HEK293 (cell line): ENCODE data around the gene KCTD18.

Source experiments
- CTCF ChIA-PET: fragments of 350-600 bp; formaldehyde crosslinking; extraction: SDS; loops from one replicate; lab custom pipeline; 2021; ENCODE audit warnings: antibody characterized with exemption; lab: Yijun Ruan, JAX
- POLR2A ChIA-PET: fragments of 300-600 bp; formaldehyde crosslinking; extraction: SDS; loops from one replicate; lab custom pipeline; 2020; ENCODE audit warnings: antibody characterized with exemption, inconsistent platforms; lab: Yijun Ruan, JAX
- H3K27ac ChIP-seq: fragments of 200-500 bp; sonication (Bioruptor generic); 2 replicates; pipeline ENCODE4 v1.5.1; 2014; ENCODE audit warnings: low read depth, low read length, control low read depth, inconsistent platforms; ENCODE audit errors: extremely low read depth
- H3K36me3 ChIP-seq, 2 experiments: fragments of 200-500 bp in 1 of 2; sonication (Bioruptor generic) in 1 of 2; 1 replicate in 1 of 2; 2 replicates in 1 of 2; pipeline ENCODE4 v1.5.1; 2014 to 2017; ENCODE audit warnings: inconsistent platforms in 2 of 2, low read length in 2 of 2; ENCODE audit not compliant: control insufficient read depth in 2 of 2, insufficient read depth in 1 of 2
- H3K4me1 ChIP-seq: fragments of 200-500 bp; sonication (Bioruptor generic); 2 replicates; pipeline ENCODE4 v1.5.1; 2014; ENCODE audit warnings: mild to moderate bottlenecking, low read length, inconsistent platforms; ENCODE audit not compliant: control insufficient read depth, insufficient read depth
- H3K4me3 ChIP-seq: 2 replicates; pipeline ENCODE4 v1.5.1; 2011; ENCODE audit warnings: low read depth, mild to moderate bottlenecking, control low read depth, low read length, moderate library complexity
- H3K9me3 ChIP-seq: fragments of 200-500 bp; sonication (Bioruptor generic); 2 replicates; pipeline ENCODE4 v1.5.1; 2014; ENCODE audit warnings: low read depth, low read length, inconsistent platforms; ENCODE audit not compliant: control insufficient read depth, insufficient read depth
- GLI2 ChIP-seq: fragments of 450-650 bp; formaldehyde crosslinking; IDR thresholded peaks from 2 replicates; pipeline ENCODE4; 2017; ENCODE audit warnings: missing biosample characterization, missing genetic modification characterization, low read depth, borderline replicate concordance
- MEIS1 ChIP-seq: sonication (generic); formaldehyde crosslinking; IDR thresholded peaks from 2 replicates; pipeline ENCODE4 v1.8.1; 2022; ENCODE audit warnings: missing genetic modification reagents, mild to moderate bottlenecking, borderline replicate concordance
- PRDM1 ChIP-seq: fragments of 450-650 bp; formaldehyde crosslinking; IDR thresholded peaks from 2 replicates; pipeline ENCODE4; 2016; ENCODE audit warnings: missing biosample characterization, missing genetic modification characterization
- SP7 ChIP-seq: fragments of 450-650 bp; formaldehyde crosslinking; IDR thresholded peaks from 2 replicates; pipeline ENCODE4 v1.5.1; 2016; ENCODE audit warnings: missing biosample characterization, missing genetic modification characterization
- ZFP37 ChIP-seq: fragments of 450-650 bp; formaldehyde crosslinking; IDR thresholded peaks from 2 replicates; pipeline ENCODE4 v1.5.1; 2016; ENCODE audit warnings: missing biosample characterization, missing genetic modification characterization
- ZNF202 ChIP-seq: fragments of 450-650 bp; formaldehyde crosslinking; IDR thresholded peaks from 2 replicates; pipeline ENCODE4 v1.5.1; 2016; ENCODE audit warnings: missing biosample characterization, missing genetic modification characterization, borderline replicate concordance
- ZNF416 ChIP-seq: fragments of 450-650 bp; formaldehyde crosslinking; IDR thresholded peaks from 2 replicates; pipeline ENCODE4 v1.5.1; 2016; ENCODE audit warnings: missing biosample characterization, missing genetic modification characterization
- ZNF629 ChIP-seq: fragments of 450-650 bp; formaldehyde crosslinking; IDR thresholded peaks from 2 replicates; pipeline ENCODE4 v1.5.1; 2017; ENCODE audit warnings: missing biosample characterization, missing genetic modification characterization
- ZNF670 ChIP-seq: fragments of 450-650 bp; formaldehyde crosslinking; IDR thresholded peaks from 2 replicates; pipeline ENCODE4 v1.5.1; 2016; ENCODE audit warnings: missing biosample characterization, missing genetic modification characterization, low read depth
- ZNF777 ChIP-seq: fragments of 450-650 bp; formaldehyde crosslinking; IDR thresholded peaks from 2 replicates; pipeline ENCODE4 v1.5.1; 2017; ENCODE audit warnings: missing biosample characterization, missing genetic modification characterization, borderline replicate concordance
- ZXDB ChIP-seq: fragments of 450-650 bp; formaldehyde crosslinking; IDR thresholded peaks from 2 replicates; pipeline ENCODE4 v1.5.1; 2016; ENCODE audit warnings: missing biosample characterization, missing genetic modification characterization
- TF ChIP-seq, protein P1 (sequence below): fragments of 450-650 bp; formaldehyde crosslinking; IDR thresholded peaks from 2 replicates; pipeline ENCODE4 v1.5.1; 2016; ENCODE audit warnings: missing biosample characterization, missing genetic modification characterization
- TF ChIP-seq, protein P2 (sequence below): fragments of 450-650 bp; formaldehyde crosslinking; IDR thresholded peaks from 2 replicates; pipeline ENCODE4 v1.5.1; 2016; ENCODE audit warnings: missing biosample characterization, missing genetic modification characterization
- TF ChIP-seq, protein P3 (sequence below): fragments of 450-650 bp; formaldehyde crosslinking; optimal IDR thresholded peaks from 2 replicates; pipeline ENCODE3; 2016; ENCODE audit warnings: missing biosample characterization, mild to moderate bottlenecking, missing genetic modification characterization
- TF ChIP-seq, protein P4 (sequence below): fragments of 450-650 bp; formaldehyde crosslinking; IDR thresholded peaks from 2 replicates; pipeline ENCODE4 v1.5.1; 2016; ENCODE audit warnings: missing biosample characterization, missing genetic modification characterization

Gene KCTD18

DNA sequence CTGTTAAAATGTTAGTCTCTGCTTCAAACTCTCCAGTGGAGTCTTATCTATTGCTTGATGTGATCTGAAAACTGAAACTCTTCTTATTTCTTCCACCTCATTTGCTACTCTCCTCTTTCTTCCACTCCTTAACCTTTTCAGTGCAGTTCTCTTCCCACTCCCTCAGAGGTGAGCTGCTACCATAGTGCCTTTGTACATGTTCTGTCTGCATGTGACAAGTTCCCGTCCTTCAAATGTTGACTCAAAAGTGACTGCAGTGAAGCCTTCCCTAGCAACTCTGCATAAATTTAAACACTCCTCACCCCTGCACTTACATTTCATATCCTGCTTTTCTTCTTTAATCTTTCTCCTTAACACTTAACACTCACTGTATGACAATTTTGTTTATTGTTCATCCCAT, 28.3 kb upstream of the KCTD18 start (continued):
- TF ChIP-seq GLI2 (tag by site-specific recombination): no peak

DNA sequence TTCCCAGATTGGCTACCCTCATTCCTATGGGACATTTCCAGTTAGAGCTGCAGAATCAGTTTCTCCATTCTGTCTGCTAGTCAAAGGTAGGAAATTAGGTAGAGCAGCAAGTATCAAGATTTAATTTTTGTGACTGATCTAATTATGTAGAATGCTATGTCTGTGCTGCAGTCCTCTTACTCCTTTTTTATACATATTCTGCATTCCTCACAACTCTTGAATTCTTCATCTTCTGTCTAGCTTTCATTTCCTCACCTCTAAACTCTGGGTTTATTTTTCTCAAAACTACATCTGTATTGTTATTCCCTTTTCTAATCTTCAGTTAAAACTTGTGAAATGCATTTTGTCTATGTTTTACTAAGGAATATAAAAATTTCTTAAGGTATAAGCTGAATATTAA, 24.7 kb upstream of the KCTD18 start:
- POLR2A ChIA-PET: interaction anchor here (1.0 kb wide), 1 partner anchor 8 kb away, joined by 4 read pairs; the partner anchor contains the start of gene SGO2
- peaks cover 12 to 48% of the 10 kb centered on the region in 2 experiments; a peak in 2 of 3 replicates for H3K36me3 ChIP-seq
- no peaks in the 10 kb centered on the region for H3K9me3 ChIP-seq
- H3K4me3 ChIP-seq: no peak overlapping the region
- no peaks in the 10 kb centered on the region for H3K4me1 ChIP-seq
- CTCF ChIA-PET: interaction anchor here (1.0 to 2.8 kb wide), 3 partner anchors 8 to 25 kb away, joined by 3 to 7 read pairs (median 4); partner anchors contain the start of gene KCTD18
- H3K27ac ChIP-seq: no peak overlapping the region
- TF ChIP-seq, protein P1, sequence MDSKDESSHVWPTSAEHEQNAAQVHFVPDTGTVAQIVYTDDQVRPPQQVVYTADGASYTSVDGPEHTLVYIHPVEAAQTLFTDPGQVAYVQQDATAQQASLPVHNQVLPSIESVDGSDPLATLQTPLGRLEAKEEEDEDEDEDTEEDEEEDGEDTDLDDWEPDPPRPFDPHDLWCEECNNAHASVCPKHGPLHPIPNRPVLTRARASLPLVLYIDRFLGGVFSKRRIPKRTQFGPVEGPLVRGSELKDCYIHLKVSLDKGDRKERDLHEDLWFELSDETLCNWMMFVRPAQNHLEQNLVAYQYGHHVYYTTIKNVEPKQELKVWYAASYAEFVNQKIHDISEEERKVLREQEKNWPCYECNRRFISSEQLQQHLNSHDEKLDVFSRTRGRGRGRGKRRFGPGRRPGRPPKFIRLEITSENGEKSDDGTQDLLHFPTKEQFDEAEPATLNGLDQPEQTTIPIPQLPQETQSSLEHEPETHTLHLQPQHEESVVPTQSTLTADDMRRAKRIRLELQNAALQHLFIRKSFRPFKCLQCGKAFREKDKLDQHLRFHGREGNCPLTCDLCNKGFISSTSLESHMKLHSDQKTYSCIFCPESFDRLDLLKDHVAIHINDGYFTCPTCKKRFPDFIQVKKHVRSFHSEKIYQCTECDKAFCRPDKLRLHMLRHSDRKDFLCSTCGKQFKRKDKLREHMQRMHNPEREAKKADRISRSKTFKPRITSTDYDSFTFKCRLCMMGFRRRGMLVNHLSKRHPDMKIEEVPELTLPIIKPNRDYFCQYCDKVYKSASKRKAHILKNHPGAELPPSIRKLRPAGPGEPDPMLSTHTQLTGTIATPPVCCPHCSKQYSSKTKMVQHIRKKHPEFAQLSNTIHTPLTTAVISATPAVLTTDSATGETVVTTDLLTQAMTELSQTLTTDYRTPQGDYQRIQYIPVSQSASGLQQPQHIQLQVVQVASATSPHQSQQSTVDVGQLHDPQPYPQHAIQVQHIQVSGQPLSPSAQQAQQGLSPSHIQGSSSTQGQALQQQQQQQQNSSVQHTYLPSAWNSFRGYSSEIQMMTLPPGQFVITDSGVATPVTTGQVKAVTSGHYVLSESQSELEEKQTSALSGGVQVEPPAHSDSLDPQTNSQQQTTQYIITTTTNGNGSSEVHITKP (tag by site-specific recombination): no peak
- TF ChIP-seq SP7 (tag by site-specific recombination) (no peak), ZNF777 (tag by site-specific recombination) (no peak), ZXDB (tag by site-specific recombination) (no peak), PRDM1 (no peak), MEIS1 (CRISPR knock-in tag) (no peak)

DNA sequence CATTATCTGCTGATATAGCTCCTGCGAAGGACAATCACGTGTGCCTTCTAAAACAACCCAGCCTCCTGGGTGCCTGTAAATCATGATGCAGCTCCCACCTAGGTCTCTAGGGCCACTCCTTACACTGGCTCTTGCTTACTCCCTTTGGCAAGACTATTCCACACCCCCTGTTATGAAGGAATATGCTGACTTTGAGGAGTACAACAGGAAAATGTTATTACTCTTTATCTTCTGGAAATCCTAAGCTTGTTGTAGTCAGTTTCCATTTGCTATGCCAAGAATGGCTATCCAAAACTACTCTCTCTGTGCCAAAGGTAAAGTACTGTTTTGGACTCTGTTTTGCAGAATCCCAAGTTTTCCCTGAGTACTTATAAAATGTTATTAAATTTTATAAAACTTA, 23.9 kb upstream of the KCTD18 start:
- Histone ChIP-seq H3K9me3 (no peaks in the 10 kb centered on the region), H3K27ac (no peak overlapping the region), H3K36me3 (peaks cover 10 to 46% of the 10 kb centered on the region in 2 experiments; a peak in 2 of 3 replicates), H3K4me3 (no peak overlapping the region), H3K4me1 (no peaks in the 10 kb centered on the region)
- ChIA-PET CTCF (no interaction called here), POLR2A (no interaction called here)
- TF ChIP-seq ZFP37 (no peak), ZNF416 (tag by site-specific recombination) (no peak), ZNF202 (tag by site-specific recombination) (no peak), ZNF670 (tag by site-specific recombination) (no peak)
- TF ChIP-seq, protein P2, sequence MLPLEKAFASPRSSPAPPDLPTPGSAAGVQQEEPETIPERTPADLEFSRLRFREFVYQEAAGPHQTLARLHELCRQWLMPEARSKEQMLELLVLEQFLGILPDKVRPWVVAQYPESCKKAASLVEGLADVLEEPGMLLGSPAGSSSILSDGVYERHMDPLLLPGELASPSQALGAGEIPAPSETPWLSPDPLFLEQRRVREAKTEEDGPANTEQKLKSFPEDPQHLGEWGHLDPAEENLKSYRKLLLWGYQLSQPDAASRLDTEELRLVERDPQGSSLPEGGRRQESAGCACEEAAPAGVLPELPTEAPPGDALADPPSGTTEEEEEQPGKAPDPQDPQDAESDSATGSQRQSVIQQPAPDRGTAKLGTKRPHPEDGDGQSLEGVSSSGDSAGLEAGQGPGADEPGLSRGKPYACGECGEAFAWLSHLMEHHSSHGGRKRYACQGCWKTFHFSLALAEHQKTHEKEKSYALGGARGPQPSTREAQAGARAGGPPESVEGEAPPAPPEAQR (tag by site-specific recombination): no peak
- TF ChIP-seq, protein P3, sequence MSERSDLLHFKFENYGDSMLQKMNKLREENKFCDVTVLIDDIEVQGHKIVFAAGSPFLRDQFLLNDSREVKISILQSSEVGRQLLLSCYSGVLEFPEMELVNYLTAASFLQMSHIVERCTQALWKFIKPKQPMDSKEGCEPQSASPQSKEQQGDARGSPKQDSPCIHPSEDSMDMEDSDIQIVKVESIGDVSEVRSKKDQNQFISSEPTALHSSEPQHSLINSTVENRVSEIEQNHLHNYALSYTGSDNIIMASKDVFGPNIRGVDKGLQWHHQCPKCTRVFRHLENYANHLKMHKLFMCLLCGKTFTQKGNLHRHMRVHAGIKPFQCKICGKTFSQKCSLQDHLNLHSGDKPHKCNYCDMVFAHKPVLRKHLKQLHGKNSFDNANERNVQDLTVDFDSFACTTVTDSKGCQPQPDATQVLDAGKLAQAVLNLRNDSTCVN (tag by site-specific recombination): no peak

DNA sequence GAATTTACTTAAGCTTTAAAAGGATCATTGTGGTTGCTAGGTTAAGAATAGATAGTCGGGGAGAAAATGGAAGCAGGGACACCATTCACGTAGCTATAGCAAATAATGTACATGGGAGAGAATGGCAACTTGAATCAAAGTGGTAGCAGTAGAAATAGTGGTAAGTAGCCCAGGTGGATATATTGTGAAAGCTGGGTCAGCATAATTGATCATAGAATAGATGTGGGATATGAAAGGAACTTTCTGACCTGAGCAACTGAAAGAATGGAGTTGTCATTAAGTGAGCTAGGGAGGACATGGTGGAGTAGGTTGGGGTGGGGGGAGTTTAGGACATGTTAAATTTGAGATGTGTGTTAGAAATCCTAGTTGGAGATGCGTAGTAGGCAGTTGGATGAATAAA, 18.4 kb upstream of the KCTD18 start:
- TF ChIP-seq, protein P4, sequence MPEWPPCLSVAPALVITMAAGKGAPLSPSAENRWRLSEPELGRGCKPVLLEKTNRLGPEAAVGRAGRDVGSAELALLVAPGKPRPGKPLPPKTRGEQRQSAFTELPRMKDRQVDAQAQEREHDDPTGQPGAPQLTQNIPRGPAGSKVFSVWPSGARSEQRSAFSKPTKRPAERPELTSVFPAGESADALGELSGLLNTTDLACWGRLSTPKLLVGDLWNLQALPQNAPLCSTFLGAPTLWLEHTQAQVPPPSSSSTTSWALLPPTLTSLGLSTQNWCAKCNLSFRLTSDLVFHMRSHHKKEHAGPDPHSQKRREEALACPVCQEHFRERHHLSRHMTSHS (tag by site-specific recombination): no peak
- no peak for TF ChIP-seq ZNF629 (tag by site-specific recombination)
- POLR2A ChIA-PET: no interaction called here
- peaks cover 10% of the 10 kb centered on the region; the same call in 1 of the 2 replicates for H3K4me1 ChIP-seq
- no peak overlapping the region for H3K27ac ChIP-seq
- H3K4me3 ChIP-seq: no peak overlapping the region
- H3K9me3 ChIP-seq: no peaks in the 10 kb centered on the region
- peaks cover 0 to 2% of the 10 kb centered on the region in 2 experiments; a peak in 1 of 3 replicates for H3K36me3 ChIP-seq
- CTCF ChIA-PET: no interaction called here
